ENCODE results near the gene PPP1R9B. TPM values are rescaled to one million over a fixed set of nuclear protein-coding genes. Genes with fewer than 3 reads are reported as not detected.

PPP1R9B gene
- total RNA-seq, 3 donors from 2014 or later (not counting 1 experiment from before 2014, with no cell fraction given), result 124 to 162 (median 135) TPM

DNA sequence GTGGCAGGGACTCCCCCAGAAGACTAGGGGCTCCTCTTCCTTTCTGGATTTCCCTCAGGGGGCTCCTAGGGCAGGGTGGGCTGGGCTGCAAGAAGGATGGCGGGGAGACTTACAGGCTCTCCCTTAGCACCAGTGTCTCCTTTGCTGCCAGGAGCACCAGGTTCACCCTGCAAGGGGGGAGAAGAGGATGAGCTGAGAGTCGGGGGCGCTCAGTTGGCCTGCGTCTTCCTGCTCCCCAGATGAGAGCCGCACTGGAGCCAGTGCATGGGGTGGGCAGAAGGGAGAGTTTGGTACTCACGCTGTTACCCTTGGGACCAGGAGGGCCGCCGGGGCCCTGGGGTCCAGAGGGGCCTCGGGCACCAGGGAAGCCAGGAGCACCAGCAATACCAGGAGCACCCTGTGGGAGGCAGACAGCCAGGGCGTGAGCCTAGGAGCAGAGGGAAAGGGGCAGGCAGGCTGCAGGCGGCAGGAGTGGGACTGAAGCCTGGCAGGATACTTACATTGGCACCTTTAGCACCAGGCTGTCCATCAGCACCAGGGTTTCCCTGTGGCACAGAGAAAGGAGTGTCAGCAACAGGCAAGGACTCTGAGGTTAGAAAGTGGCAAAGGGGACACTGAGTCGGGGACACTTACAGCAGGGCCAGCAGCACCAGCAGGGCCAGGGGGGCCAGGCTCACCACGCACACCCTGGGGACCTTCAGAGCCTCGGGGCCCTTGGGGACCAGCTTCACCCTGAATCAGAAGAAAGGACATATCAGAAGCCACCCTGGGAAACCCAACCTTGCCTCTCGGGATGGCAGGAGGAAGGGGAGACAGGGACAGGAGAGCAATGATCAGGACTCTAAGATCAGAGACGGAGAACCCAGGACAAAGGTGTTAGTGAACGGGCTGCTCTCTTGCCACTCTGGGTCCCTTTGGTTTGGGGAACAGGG lies 44.7 kb upstream of the PPP1R9B start:
- TF ChIP-seq, protein P1, sequence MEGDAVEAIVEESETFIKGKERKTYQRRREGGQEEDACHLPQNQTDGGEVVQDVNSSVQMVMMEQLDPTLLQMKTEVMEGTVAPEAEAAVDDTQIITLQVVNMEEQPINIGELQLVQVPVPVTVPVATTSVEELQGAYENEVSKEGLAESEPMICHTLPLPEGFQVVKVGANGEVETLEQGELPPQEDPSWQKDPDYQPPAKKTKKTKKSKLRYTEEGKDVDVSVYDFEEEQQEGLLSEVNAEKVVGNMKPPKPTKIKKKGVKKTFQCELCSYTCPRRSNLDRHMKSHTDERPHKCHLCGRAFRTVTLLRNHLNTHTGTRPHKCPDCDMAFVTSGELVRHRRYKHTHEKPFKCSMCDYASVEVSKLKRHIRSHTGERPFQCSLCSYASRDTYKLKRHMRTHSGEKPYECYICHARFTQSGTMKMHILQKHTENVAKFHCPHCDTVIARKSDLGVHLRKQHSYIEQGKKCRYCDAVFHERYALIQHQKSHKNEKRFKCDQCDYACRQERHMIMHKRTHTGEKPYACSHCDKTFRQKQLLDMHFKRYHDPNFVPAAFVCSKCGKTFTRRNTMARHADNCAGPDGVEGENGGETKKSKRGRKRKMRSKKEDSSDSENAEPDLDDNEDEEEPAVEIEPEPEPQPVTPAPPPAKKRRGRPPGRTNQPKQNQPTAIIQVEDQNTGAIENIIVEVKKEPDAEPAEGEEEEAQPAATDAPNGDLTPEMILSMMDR (IDR thresholded peaks at IDR 0.05), result no peak
- Histone ChIP-seq H3K27me3 (ENCODE audit: control insufficient read depth, insufficient read depth, low read length) (peaks cover 11% of the 10 kb centered on the region), H3K27ac (ENCODE audit: low read length) (no peak overlapping the region), H3K9me3 (ENCODE audit: control insufficient read depth, insufficient read depth, low read length) (no peaks in the 10 kb centered on the region), H3K4me1 (ENCODE audit: control insufficient read depth, insufficient read depth, low read length) (peaks cover 6% of the 10 kb centered on the region), H3K4me3 (ENCODE audit: low read length) (no peak overlapping the region), H3K36me3 (ENCODE audit: control insufficient read depth, insufficient read depth, low read length) (no peaks in the 10 kb centered on the region)
- 90% methylated on average over 17 of the region's 17 CpGs for WGBS (ENCODE audit: insufficient coverage)
- DNase-seq (no peak), ATAC-seq (no peak)
- H3K27me3 Mint-ChIP-seq (ENCODE audit: low read depth in 2 of 2), result peaks cover 25 to 29% of the 10 kb centered on the region in 2 donors
- H3K4me3 Mint-ChIP-seq, result no peak overlapping the region
- H3K36me3 Mint-ChIP-seq, result no peaks in the 10 kb centered on the region
- peaks cover 1 to 7% of the 10 kb centered on the region in 2 donors for H3K4me1 Mint-ChIP-seq
- no peaks in the 10 kb centered on the region for H3K9me3 Mint-ChIP-seq
- intact Hi-C loops (cut with micrococcal nuclease), result no loop called here
- no peak overlapping the region for H3K27ac Mint-ChIP-seq

GRCh38 chr17:50194140-50194933 lies 43.9 kb upstream of the PPP1R9B start:
- H3K27ac Mint-ChIP-seq, result peak overlapping the region in 1 of 2 donors; percentile 40
- no peak overlapping the region for H3K27ac ChIP-seq (ENCODE audit: low read length)
- peaks cover under 1% of the 10 kb centered on the region for H3K36me3 ChIP-seq (ENCODE audit: control insufficient read depth, insufficient read depth, low read length)
- H3K4me3 ChIP-seq (ENCODE audit: low read length), result no peak overlapping the region
- no peaks in the 10 kb centered on the region for H3K9me3 Mint-ChIP-seq
- DNase-seq (no peak), ATAC-seq (no peak)
- H3K27me3 ChIP-seq (ENCODE audit: control insufficient read depth, insufficient read depth, low read length), result peaks cover 5% of the 10 kb centered on the region
- H3K4me1 Mint-ChIP-seq, result peaks cover 0 to 4% of the 10 kb centered on the region in 2 donors
- no peaks in the 10 kb centered on the region for H3K36me3 Mint-ChIP-seq
- no peaks in the 10 kb centered on the region for H3K4me1 ChIP-seq (ENCODE audit: control insufficient read depth, insufficient read depth, low read length)
- H3K9me3 ChIP-seq (ENCODE audit: control insufficient read depth, insufficient read depth, low read length), result no peaks in the 10 kb centered on the region
- intact Hi-C loops (cut with micrococcal nuclease), result no loop called here
- TF ChIP-seq, protein P1 (IDR thresholded peaks at IDR 0.05), result no peak
- peaks cover 20 to 29% of the 10 kb centered on the region in 2 donors for H3K27me3 Mint-ChIP-seq (ENCODE audit: low read depth in 2 of 2)
- H3K4me3 Mint-ChIP-seq, result no peak overlapping the region
- WGBS (ENCODE audit: insufficient coverage), result 72% methylated on average over 25 of the region's 25 CpGs

- no peaks in the 10 kb centered on the region for H3K36me3 Mint-ChIP-seq
- DNase-seq, result no peak
- peaks cover 9 to 16% of the 10 kb centered on the region in 2 donors for H3K27me3 Mint-ChIP-seq (ENCODE audit: low read depth in 2 of 2)
- no peaks in the 10 kb centered on the region for H3K4me1 Mint-ChIP-seq
- 81% methylated on average over 16 of the region's 16 CpGs for WGBS (ENCODE audit: insufficient coverage)
- Histone ChIP-seq H3K36me3 (ENCODE audit: control insufficient read depth, insufficient read depth, low read length) (peaks cover 4% of the 10 kb centered on the region), H3K4me1 (ENCODE audit: control insufficient read depth, insufficient read depth, low read length) (no peaks in the 10 kb centered on the region), H3K9me3 (ENCODE audit: control insufficient read depth, insufficient read depth, low read length) (no peaks in the 10 kb centered on the region), H3K27ac (ENCODE audit: low read length) (no peak overlapping the region), H3K27me3 (ENCODE audit: control insufficient read depth, insufficient read depth, low read length) (no peaks in the 10 kb centered on the region), H3K4me3 (ENCODE audit: low read length) (no peak overlapping the region)
- ATAC-seq, result no peak
- H3K27ac Mint-ChIP-seq, result no peak overlapping the region
- intact Hi-C loops (cut with micrococcal nuclease), result no loop called here
- TF ChIP-seq, protein P1 (IDR thresholded peaks at IDR 0.05), result no peak
- no peaks in the 10 kb centered on the region for H3K9me3 Mint-ChIP-seq
- no peak overlapping the region for H3K4me3 Mint-ChIP-seq
Measured at GRCh38 chr17:50192618-50193291, 42.3 kb upstream of the PPP1R9B start.
